Transverse colon (tissue), 4 donors: ENCODE measurements around the gene CHRNE. TPM values are rescaled to one million over a fixed set of nuclear protein-coding genes. Genes with fewer than 3 reads are reported as not detected.

Experiments used
- DNase-seq: peaks from one replicate; pipeline ENCODE4 v3.0.0-alpha.2; 2019
- H3K27ac ChIP-seq, 4 donors: fragments of 200-600 bp; sonication (generic); 2 replicates each; pipeline ENCODE4 v1.5.1; 2016 to 2018; ENCODE audit warnings: inconsistent platforms in 4 of 4
- H3K27me3 ChIP-seq: fragments of 200-600 bp; sonication (generic); 2 replicates; pipeline ENCODE4 v1.5.1; 2017; ENCODE audit warnings: inconsistent platforms
- H3K36me3 ChIP-seq, 4 donors: fragments of 200-600 bp; sonication (generic); 2 replicates each; pipeline ENCODE4 v1.5.1; 2017 to 2019; ENCODE audit warnings: inconsistent platforms in 4 of 4
- H3K4me1 ChIP-seq, 4 donors: fragments of 200-600 bp; sonication (generic); 2 replicates each; pipeline ENCODE4 v1.5.1; 2017 to 2020; ENCODE audit warnings: inconsistent platforms in 4 of 4
- H3K4me3 ChIP-seq, 4 donors: fragments of 200-600 bp; sonication (generic); 1 replicate in 1 of 4; 2 replicates in 3 of 4; pipeline versions ENCODE4 v1.5.1 to v1.6.1; 2017 to 2019; ENCODE audit warnings: inconsistent platforms in 4 of 4
- H3K9me3 ChIP-seq, 2 donors: fragments of 200-600 bp; sonication (generic); 2 replicates each; pipeline ENCODE4 v1.5.1; 2017 to 2019; ENCODE audit warnings: inconsistent platforms in 2 of 2
- CTCF ChIP-seq, 5 experiments: fragments of 200-600 bp in 3 of 5; fragments of 450-650 bp in 2 of 5; sonication (generic) in 3 of 5; IDR thresholded peaks; 1 replicate in 2 of 5; 2 replicates in 3 of 5; pipeline ENCODE4 v1.5.1; 2016 to 2017; ENCODE audit warnings: antibody characterized with exemption in 5 of 5, inconsistent platforms in 3 of 5, mild to moderate bottlenecking in 2 of 5, moderate library complexity in 1 of 5
- EP300 ChIP-seq: sonication (generic); formaldehyde crosslinking; IDR thresholded peaks from one replicate; pipeline ENCODE4 v1.6.1; 2017; ENCODE audit warnings: antibody characterized with exemption, low read depth
- POLR2A ChIP-seq: fragments of 450-650 bp; IDR thresholded peaks from one replicate; pipeline ENCODE4 v1.6.1; 2016; ENCODE audit warnings: antibody characterized with exemption, mild to moderate bottlenecking, moderate library complexity
- POLR2AphosphoS5 ChIP-seq, 3 donors: sonication (generic); formaldehyde crosslinking; IDR thresholded peaks; one replicate each; pipeline ENCODE4 v1.6.1; 2016; ENCODE audit warnings: antibody characterized with exemption in 3 of 3
- WGBS, 2 donors: methylation state at CpG; one replicate each; pipeline ENCODE4 v1.1.5; 2018; ENCODE audit warnings: low coverage in 1 of 2; 5-methylcytosine and 5-hydroxymethylcytosine counted together
- in situ Hi-C, 4 donors: fragments of 200-750 bp; cut with MboI; loops; one replicate each; pipeline versions ENCODE4 v1.15.0 to v1.15.1; 2017; ENCODE audit warnings: low sequenced_read_pairs in 3 of 4, low pct_ligation_motif_present in 1 of 4, low pct_unique_long_range_greater_than_20kb in 1 of 4
- intact Hi-C: fragments of 100-400 bp; cut with DNase I; formaldehyde crosslinking; loops from one replicate; pipeline ENCODE4 v1.15.1; 2023; ENCODE audit warnings: low total_unique reads
- total RNA-seq, 4 donors: library from RNA; depleted of rRNA; stranded (reverse); fragments of >200 nt; gene quantifications; one replicate each; pipeline ENCODE4 v1.1.0, GENCODE V29; 2016

The CHRNE gene
- total RNA-seq, 4 donors from 2014 or later: 0.32 TPM; not detected in 3

- H3K4me3 ChIP-seq: peak overlapping the region; percentile 33 to 92 (median 64)
- no peaks in the 10 kb centered on the region for H3K36me3 ChIP-seq
- WGBS, 2 donors: 1% methylated on average over 41 of the region's 75 CpGs; no CpG with 5 or more reads in 1 of the 2 donors
- H3K9me3 ChIP-seq: no peaks in the 10 kb centered on the region
- H3K4me1 ChIP-seq: peaks cover 29 to 53% (median 34%) of the 10 kb centered on the region in 4 donors
- peak in 1 of 3 donors; percentile 71 for TF ChIP-seq POLR2AphosphoS5 (IDR thresholded peaks at IDR 0.05)
- TF ChIP-seq POLR2A: no peak
- TF ChIP-seq CTCF (IDR thresholded peaks at IDR 0.05): no peak
- no peak for TF ChIP-seq EP300
- peak; percentile 93 for DNase-seq
- no peaks in the 10 kb centered on the region for H3K27me3 ChIP-seq
- intact Hi-C loops (no loop called here), in situ Hi-C loops (no loop called here)
- H3K27ac ChIP-seq: peak overlapping the region; percentile 95 to 100 (median 100)
Measured at GRCh38 chr17:4949321-4950074, 46.6 kb upstream of the CHRNE start.

- H3K27ac ChIP-seq: peak overlapping the region; percentile 95 to 100 (median 100)
- 1% methylated on average over 40 of the region's 40 CpGs; no CpG with 5 or more reads in 1 of the 2 donors for WGBS, 2 donors
- peak; percentile 87 for DNase-seq
- H3K4me3 ChIP-seq: peak overlapping the region; percentile 33 to 92 (median 64)
- H3K9me3 ChIP-seq: no peaks in the 10 kb centered on the region
- TF ChIP-seq POLR2AphosphoS5 (IDR thresholded peaks at IDR 0.05): peak; percentile 24 to 54 (median 44)
- TF ChIP-seq CTCF (IDR thresholded peaks at IDR 0.05): no peak
- TF ChIP-seq EP300: no peak
- intact Hi-C loops (no loop called here), in situ Hi-C loops (no loop called here)
- no peaks in the 10 kb centered on the region for H3K36me3 ChIP-seq
- peaks cover 29 to 54% (median 37%) of the 10 kb centered on the region in 4 donors for H3K4me1 ChIP-seq
- H3K27me3 ChIP-seq: no peaks in the 10 kb centered on the region
Measured at GRCh38 chr17:4948931-4949320, 46.0 kb upstream of the CHRNE start.

- H3K27me3 ChIP-seq: no peaks in the 10 kb centered on the region
- peaks cover 0 to 1% (median 0%) of the 10 kb centered on the region in 4 donors for H3K36me3 ChIP-seq
- intact Hi-C loops (no loop called here), in situ Hi-C loops (no loop called here)
- no peaks in the 10 kb centered on the region for H3K9me3 ChIP-seq
- TF ChIP-seq CTCF (IDR thresholded peaks at IDR 0.05) (no peak), POLR2A (peak; percentile 97), POLR2AphosphoS5 (IDR thresholded peaks at IDR 0.05) (peak; percentile 73 to 96 (median 92)), EP300 (no peak)
- 0% methylated on average over 5 to 43 of the region's 59 CpGs for WGBS, 2 donors
- peak; percentile 94 for DNase-seq
- H3K4me3 ChIP-seq: peak within 1 kb of the TSS; percentile 52 to 100 (median 84)
- peak within 1 kb of the TSS; percentile 95 to 100 (median 100) for H3K27ac ChIP-seq
- peaks cover 29 to 50% (median 40%) of the 10 kb centered on the region in 4 donors for H3K4me1 ChIP-seq
Measured at GRCh38 chr17:4948166-4948930, 45.5 kb upstream of the CHRNE start, which contains the start of gene PFN1. Gene PFN1, minus strand, starts transcription at chr17:4948530. Its CDS starts 136 bp downstream, at chr17:4948394.
